HUES64 (cell line): ENCODE data around the gene FAM89A.
"Not testable (repeated sequence)": the region's sequence is repeated elsewhere in the genome, so short reads cannot be mapped to it uniquely, and the experiment has no call there.

Experiments
- H3K27ac ChIP-seq: 2 replicates; pipeline ENCODE4 v1.7.0; 2013; ENCODE audit warnings: low read depth, low read length, inconsistent platforms
- H3K27me3 ChIP-seq: 2 replicates; pipeline ENCODE4 v1.6.1; 2013; ENCODE audit warnings: mild to moderate bottlenecking, low read length; ENCODE audit not compliant: insufficient read depth
- H3K36me3 ChIP-seq: 2 replicates; pipeline ENCODE4 v1.6.1; 2013; ENCODE audit warnings: mild to moderate bottlenecking, low read length; ENCODE audit not compliant: insufficient read depth
- H3K4me1 ChIP-seq: 2 replicates; pipeline ENCODE4 v1.6.1; 2013; ENCODE audit warnings: mild to moderate bottlenecking, low read length, moderate library complexity; ENCODE audit not compliant: insufficient read depth
- H3K4me3 ChIP-seq: 2 replicates; pipeline ENCODE4 v1.5.1; 2013; ENCODE audit warnings: mild to moderate bottlenecking, low read length, moderate library complexity
- H3K9ac ChIP-seq: 2 replicates; pipeline ENCODE4 v1.6.1; 2013; ENCODE audit warnings: mild to moderate bottlenecking, low read depth, low read length
- H3K9me3 ChIP-seq: 2 replicates; pipeline ENCODE4 v1.6.1; 2013; ENCODE audit warnings: low read depth, low read length; ENCODE audit not compliant: insufficient read depth
- WGBS: fragments of 150-250, 120-280 bp; methylation state at CpG from one replicate; pipeline ENCODE4 v1.1.7; 2013; ENCODE audit warnings: missing lambda C conversion rate; 5-methylcytosine and 5-hydroxymethylcytosine counted together

Gene FAM89A

DNA sequence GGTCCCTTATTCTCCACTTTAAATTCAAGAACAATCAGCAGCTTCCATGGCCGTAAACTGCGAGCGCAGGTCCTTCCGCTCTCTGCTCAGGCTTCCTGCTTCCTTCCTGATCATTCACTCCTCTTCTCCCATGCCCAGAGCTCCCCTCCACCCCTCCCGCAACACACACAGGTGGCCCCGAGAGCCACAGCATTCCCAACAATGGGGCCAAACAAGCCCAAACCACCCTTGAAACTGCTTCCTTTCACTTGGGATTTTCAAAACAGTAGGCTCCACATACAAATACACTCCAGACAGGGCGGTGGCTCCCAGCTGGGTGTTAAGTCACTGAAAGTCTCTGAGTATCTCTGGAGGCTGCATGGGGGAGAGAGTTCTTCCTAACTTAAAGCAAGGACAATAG lies 11.4 kb downstream of the FAM89A start:
- H3K4me3 ChIP-seq = no peak overlapping the region
- no peaks in the 10 kb centered on the region for H3K36me3 ChIP-seq
- H3K27me3 ChIP-seq = peaks cover 9% of the 10 kb centered on the region; the same call in 1 of the 2 replicates
- no peak overlapping the region for H3K9ac ChIP-seq
- WGBS = 59% methylated on average over 6 of the region's 7 CpGs
- H3K4me1 ChIP-seq = no peaks in the 10 kb centered on the region
- no peak overlapping the region for H3K27ac ChIP-seq
- H3K9me3 ChIP-seq = no peaks in the 10 kb centered on the region

DNA sequence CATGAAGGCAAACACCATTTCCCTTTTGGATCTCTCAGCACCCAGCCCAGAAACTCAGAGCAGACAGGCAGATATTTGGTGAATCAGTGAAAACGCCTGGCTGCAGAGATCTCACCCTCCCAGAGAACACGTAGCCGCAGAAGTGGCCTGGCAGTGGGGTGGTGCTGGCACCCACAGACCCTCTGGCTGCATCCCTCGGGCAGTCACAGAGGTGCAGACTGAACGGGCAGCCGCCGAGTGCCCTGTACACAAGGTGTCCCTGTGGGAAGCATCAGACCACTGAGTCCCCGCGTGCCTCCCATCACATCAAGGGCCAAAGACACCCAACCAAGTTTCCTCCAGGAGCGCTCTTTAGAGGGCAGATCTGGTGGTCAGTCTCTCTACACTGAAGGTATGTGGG lies 12.1 kb downstream of the FAM89A start:
- Histone ChIP-seq H3K27ac (no peak overlapping the region), H3K4me1 (no peaks in the 10 kb centered on the region), H3K36me3 (no peaks in the 10 kb centered on the region), H3K9ac (no peak overlapping the region), H3K9me3 (no peaks in the 10 kb centered on the region), H3K27me3 (peaks cover 5% of the 10 kb centered on the region; the same call in 1 of the 2 replicates), H3K4me3 (no peak overlapping the region)
- WGBS = 93% methylated on average over 10 of the region's 10 CpGs

DNA sequence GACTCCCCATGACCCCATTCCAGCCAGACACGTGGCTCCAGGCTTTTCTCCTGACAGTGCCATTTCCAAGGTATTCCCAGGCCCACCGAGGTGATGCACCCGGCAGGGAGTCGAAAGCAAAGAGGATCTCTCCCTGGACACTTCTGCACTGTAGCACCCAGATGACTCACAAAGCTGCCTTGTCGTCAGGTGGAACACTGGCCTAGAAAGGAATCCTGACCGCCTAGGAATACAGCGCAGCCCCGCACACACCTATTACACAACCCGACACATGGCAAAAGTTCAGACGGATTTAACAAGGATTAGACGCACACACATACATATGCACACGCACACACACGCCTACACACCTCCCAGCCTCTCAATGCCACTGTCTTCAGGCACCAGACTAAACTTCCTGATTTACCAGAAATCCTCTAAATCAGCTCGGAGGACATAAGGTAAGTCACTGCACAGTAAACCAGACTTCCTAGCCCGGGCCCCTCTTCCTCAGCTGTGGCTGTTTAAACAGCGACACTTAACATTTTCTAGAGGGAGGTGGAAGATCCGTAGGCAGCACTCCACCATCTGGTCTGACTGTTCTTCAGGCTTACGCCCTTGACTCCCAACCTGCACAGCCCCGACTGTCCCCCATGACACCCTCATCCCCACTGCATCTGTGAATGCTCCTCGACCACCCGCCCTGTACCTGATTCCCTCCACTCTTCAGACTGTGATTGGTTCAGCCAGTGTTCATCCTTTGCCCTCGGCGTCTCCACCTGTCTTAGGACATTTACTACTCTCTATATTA lies 12.7 kb downstream of the FAM89A start:
- Histone ChIP-seq H3K27me3 (peaks cover 5% of the 10 kb centered on the region; the same call in 1 of the 2 replicates), H3K9ac (no peak overlapping the region), H3K9me3 (no peaks in the 10 kb centered on the region), H3K27ac (no peak overlapping the region), H3K36me3 (no peaks in the 10 kb centered on the region), H3K4me3 (no peak overlapping the region), H3K4me1 (no peaks in the 10 kb centered on the region)
- 87% methylated on average over 23 of the region's 23 CpGs for WGBS

DNA sequence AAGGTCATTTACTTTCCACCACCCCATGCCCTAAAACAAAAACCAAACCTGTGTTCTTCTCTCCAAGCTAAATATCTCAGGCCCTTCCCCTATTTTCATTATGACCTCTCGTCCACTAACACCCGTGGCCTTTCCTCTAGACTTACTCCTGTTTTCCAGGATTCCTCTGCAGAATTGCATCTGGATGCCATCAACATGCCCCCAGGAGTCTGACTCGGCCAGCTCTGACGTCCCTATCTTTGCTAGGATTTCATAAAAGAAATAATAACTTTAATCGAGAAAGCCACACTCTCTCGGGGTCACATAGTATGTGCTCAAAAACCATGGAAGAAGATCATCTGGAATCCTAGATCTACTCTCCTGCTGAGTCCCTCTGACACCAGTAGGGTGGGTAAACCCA lies 13.5 kb downstream of the FAM89A start:
- H3K27me3 ChIP-seq = peaks cover 5% of the 10 kb centered on the region; the same call in 1 of the 2 replicates
- 91% methylated on average over 6 of the region's 6 CpGs for WGBS
- 0 out of 2 replicates have a peak, but pooled peaks cover under 1% of the 10 kb centered on the region for H3K4me1 ChIP-seq
- H3K27ac ChIP-seq = no peak overlapping the region
- no peak overlapping the region for H3K9ac ChIP-seq
- H3K4me3 ChIP-seq = no peak overlapping the region
- H3K36me3 ChIP-seq = no peaks in the 10 kb centered on the region
- H3K9me3 ChIP-seq = no peaks in the 10 kb centered on the region

DNA sequence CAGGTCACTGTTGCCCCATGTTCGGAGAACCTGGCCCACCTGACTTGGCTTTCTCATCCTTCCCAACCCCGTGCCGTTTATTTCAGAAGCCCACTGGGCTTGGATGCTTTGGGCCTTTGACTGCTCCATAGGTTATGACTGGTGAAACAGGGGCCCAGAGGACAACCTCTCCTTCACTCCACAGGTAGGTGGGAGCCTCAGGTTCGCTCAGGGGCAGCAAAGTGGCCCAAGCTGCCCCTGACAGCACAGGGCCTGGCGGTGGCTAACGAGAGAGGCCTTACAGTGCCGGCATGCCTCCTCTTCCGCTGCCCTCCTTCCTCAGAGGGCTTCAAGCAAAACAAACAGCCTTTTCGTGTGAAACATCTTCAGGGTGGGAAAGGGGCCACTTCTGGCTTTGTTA lies 16.9 kb downstream of the FAM89A start:
- Histone ChIP-seq H3K36me3 (no peaks in the 10 kb centered on the region), H3K27me3 (peaks cover 16% of the 10 kb centered on the region), H3K4me1 (peaks cover 13% of the 10 kb centered on the region), H3K27ac (no peak overlapping the region), H3K9me3 (no peaks in the 10 kb centered on the region), H3K9ac (no peak overlapping the region), H3K4me3 (no peak overlapping the region)
- 96% methylated on average over 9 of the region's 9 CpGs for WGBS

DNA sequence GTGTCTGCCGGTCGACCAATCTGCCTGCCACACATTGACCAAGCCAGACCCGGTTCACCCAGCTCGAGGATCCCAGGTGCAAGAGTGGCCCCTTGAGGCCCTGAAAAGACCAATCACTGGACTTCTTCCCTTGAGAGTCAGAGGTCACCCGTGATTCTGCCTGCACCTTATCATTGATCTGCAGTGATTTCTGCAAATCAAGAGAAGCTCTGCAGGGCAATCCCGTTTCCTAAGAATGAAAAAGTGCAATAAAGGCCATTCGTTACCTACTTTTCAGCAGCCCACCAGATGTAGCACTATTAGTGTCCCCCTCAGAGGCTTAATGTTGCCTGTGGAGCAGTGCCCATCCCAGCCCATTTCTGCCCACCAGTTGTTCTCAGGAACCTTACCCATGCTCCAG lies 17.5 kb downstream of the FAM89A start:
- H3K9ac ChIP-seq, H3K4me3 ChIP-seq, H3K27ac ChIP-seq, H3K36me3 ChIP-seq, H3K9me3 ChIP-seq: not testable (repeated sequence)
- H3K4me1 ChIP-seq = peaks cover 13% of the 10 kb centered on the region
- peaks cover 16% of the 10 kb centered on the region for H3K27me3 ChIP-seq
- 94% methylated on average over 7 of the region's 7 CpGs for WGBS

DNA sequence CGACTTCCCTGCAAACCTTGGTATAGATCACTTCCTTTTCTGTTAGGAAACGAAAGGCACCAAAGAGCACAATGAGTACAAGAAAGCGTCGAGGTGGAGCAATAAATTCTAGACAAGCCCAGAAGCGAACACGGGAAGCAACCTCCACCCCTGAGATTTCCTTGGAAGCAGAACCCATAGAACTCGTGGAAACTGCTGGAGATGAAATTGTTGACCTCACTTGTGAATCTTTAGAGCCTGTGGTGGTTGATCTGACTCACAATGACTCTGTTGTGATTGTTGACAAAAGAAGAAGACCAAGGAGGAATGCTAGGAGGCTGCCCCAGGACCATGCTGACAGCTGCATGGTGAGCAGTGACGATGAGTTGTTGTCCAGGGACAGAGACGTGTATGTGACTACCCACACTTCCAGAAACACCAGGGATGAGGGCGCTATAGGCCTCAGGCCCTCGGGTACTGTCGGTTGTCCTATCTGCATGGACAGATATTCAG lies 18.5 kb downstream of the FAM89A start:
- Histone ChIP-seq H3K9ac (no peak overlapping the region), H3K27ac (no peak overlapping the region), H3K4me3 (no peak overlapping the region), H3K36me3 (no peaks in the 10 kb centered on the region), H3K4me1 (peaks cover 13% of the 10 kb centered on the region), H3K27me3 (peaks cover 13% of the 10 kb centered on the region), H3K9me3 (no peaks in the 10 kb centered on the region)
- WGBS = 87% methylated on average over 12 of the region's 12 CpGs

DNA sequence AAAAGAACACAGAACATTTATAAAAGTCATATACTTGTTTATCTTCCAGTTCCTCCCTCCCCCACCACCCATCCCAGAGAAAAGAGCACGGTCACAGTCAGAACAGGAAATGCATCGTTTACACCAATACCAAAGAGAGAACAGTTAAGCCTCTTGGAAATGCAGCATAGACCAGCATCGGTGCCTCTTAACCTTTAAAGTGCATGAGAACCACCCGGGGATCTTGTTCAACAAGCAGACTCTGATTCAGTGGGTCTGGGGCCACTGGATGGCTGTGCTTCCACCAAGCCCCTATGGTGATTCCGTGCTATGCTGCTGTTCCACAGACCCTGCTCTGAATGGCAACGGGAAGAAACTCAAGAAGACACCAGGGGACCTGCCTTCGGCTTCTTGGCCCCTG lies 19.2 kb downstream of the FAM89A start:
- Histone ChIP-seq H3K27ac (no peak overlapping the region), H3K9ac (no peak overlapping the region), H3K4me3 (peak overlapping the region; percentile 8; the same call in 1 of the 2 replicates), H3K9me3 (no peaks in the 10 kb centered on the region), H3K27me3 (peaks cover 13% of the 10 kb centered on the region), H3K36me3 (no peaks in the 10 kb centered on the region), H3K4me1 (peaks cover 13% of the 10 kb centered on the region)
- 39% methylated on average over 7 of the region's 7 CpGs for WGBS

DNA sequence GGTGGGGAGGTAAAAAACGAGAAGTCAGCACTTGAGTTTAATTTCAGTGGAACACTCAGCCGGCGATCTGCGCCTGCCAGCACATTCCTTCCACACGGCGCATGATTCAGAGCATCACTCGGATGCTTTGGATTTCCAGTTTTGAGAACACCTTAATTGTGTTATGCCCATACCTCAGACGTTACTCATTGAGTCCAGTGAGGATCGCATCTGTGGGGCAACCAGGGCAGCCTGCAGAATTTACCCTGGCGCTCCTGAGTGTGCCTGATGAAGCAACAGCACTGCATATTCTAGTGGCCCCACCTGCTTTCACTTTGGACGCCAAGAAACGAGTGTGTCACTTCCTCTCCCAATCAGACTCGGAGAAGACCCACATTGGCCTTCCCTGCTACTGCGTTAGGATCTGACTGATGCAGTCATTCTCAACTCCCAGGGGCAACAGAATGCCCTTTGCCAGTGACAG lies 19.9 kb downstream of the FAM89A start:
- Histone ChIP-seq H3K4me1 (peaks cover 13% of the 10 kb centered on the region), H3K9ac (no peak overlapping the region), H3K27me3 (peaks cover 13% of the 10 kb centered on the region), H3K27ac (no peak overlapping the region), H3K36me3 (no peaks in the 10 kb centered on the region), H3K9me3 (no peaks in the 10 kb centered on the region), H3K4me3 (no peak overlapping the region)
- 88% methylated on average over 14 of the region's 14 CpGs for WGBS

DNA sequence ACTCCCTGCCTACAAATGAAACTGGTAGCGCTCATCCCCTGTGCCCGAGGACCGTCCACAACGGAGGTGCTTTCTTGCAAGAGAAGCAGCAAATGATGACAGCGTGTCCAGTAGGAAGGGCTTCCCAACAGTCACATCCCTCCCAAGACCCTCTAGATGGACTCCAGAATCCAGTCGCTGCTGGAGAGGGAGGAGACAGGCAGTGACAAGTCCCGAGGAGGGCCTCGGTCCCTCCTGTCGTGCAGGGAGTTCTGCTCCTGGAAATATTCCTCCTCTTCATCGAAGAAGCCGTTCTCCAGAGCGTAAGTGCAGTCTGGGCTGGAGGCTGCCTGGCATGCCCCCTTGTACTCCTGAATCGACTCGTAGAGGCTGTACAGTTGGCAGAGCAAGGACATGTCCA lies 20.3 kb downstream of the FAM89A start:
- H3K9ac ChIP-seq = no peak overlapping the region
- H3K9me3 ChIP-seq = no peaks in the 10 kb centered on the region
- H3K27me3 ChIP-seq = peaks cover 13% of the 10 kb centered on the region
- H3K27ac ChIP-seq = no peak overlapping the region
- no peak overlapping the region for H3K4me3 ChIP-seq
- peaks cover 13% of the 10 kb centered on the region for H3K4me1 ChIP-seq
- 94% methylated on average over 14 of the region's 14 CpGs for WGBS
- no peaks in the 10 kb centered on the region for H3K36me3 ChIP-seq

DNA sequence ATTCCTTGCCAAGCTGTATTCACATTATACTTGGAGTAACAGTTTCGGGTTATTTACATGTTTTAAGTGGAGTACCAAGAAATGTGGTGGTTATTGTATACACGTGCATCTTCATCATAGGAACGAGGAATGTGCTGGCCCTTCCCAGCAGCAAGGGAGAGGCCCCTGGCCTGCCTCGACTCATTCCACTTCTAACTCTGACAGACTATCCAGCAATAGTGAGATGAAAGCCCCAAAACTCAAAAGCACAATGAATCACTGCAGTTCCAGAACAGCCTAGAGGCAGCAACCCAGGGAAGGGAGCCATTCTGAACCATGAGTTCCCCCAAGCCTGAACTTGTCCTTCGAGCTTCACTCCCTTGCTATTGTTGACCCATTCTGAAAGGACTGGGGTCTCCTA lies 23.1 kb downstream of the FAM89A start:
- Histone ChIP-seq H3K9me3 (no peaks in the 10 kb centered on the region), H3K4me3 (no peak overlapping the region), H3K27ac (no peak overlapping the region), H3K36me3 (no peaks in the 10 kb centered on the region), H3K4me1 (peaks cover 13% of the 10 kb centered on the region), H3K9ac (no peak overlapping the region), H3K27me3 (peaks cover 31% of the 10 kb centered on the region)
- WGBS = 92% methylated on average over 5 of the region's 5 CpGs
